GM21381 (cell line): ENCODE measurements around the gene CAMSAP1.

Source experiments
- ATAC-seq: cut with Tn5 transposase; IDR thresholded peaks from one replicate; pipeline ENCODE4 v1.9.1; 2021; ENCODE audit warnings: mild to moderate bottlenecking, moderate library complexity; ENCODE audit not compliant: unreplicated experiment

CAMSAP1 gene

GRCh38 chr9:135883410-135884089 lies 23.8 kb downstream of the CAMSAP1 start:
- ATAC-seq = no peak

GRCh38 chr9:135882011-135882410 lies 25.3 kb downstream of the CAMSAP1 start:
- ATAC-seq = no peak

GRCh38 chr9:135880438-135880837 lies 26.9 kb downstream of the CAMSAP1 start:
- ATAC-seq = no peak

- no peak for ATAC-seq
Measured at GRCh38 chr9:135879619-135880018, 27.7 kb downstream of the CAMSAP1 start.

GRCh38 chr9:135879237-135879601 lies 28.1 kb downstream of the CAMSAP1 start:
- ATAC-seq = no peak

GRCh38 chr9:135878528-135879236 lies 28.7 kb downstream of the CAMSAP1 start:
- ATAC-seq = no peak

- ATAC-seq = no peak
Measured at GRCh38 chr9:135877791-135878527, 29.4 kb downstream of the CAMSAP1 start.

GRCh38 chr9:135876936-135877335 lies 30.4 kb downstream of the CAMSAP1 start:
- no peak for ATAC-seq

GRCh38 chr9:135874859-135875258 lies 32.5 kb downstream of the CAMSAP1 start:
- ATAC-seq = no peak

GRCh38 chr9:135869909-135870308 lies 37.4 kb downstream of the CAMSAP1 start:
- no peak for ATAC-seq

- ATAC-seq = no peak
Measured at GRCh38 chr9:135865531-135865930, 41.8 kb downstream of the CAMSAP1 start.

- no peak for ATAC-seq
Measured at GRCh38 chr9:135864447-135865049, 42.8 kb downstream of the CAMSAP1 start.

- no peak for ATAC-seq
Measured at GRCh38 chr9:135862809-135863208, 44.5 kb downstream of the CAMSAP1 start.

- ATAC-seq = no peak
Measured at GRCh38 chr9:135858491-135859185, 48.7 kb downstream of the CAMSAP1 start.

- no peak for ATAC-seq
Measured at GRCh38 chr9:135857843-135858242, 49.5 kb downstream of the CAMSAP1 start.

- no peak for ATAC-seq
Measured at GRCh38 chr9:135857371-135857786, 50.0 kb downstream of the CAMSAP1 start.

- ATAC-seq = no peak
Measured at GRCh38 chr9:135851748-135852147, 55.6 kb downstream of the CAMSAP1 start.

GRCh38 chr9:135850737-135851136 lies 56.6 kb downstream of the CAMSAP1 start:
- ATAC-seq = no peak

- ATAC-seq = no peak
Measured at GRCh38 chr9:135849181-135849580, 58.2 kb downstream of the CAMSAP1 start.

GRCh38 chr9:135848341-135849047 lies 58.9 kb downstream of the CAMSAP1 start:
- no peak for ATAC-seq
